Mammary epithelial cell (primary cell): ENCODE data around the gene RGMA.

Experiments used
- CTCF ChIP-seq, 2 donors: IDR thresholded peaks in 1 of 2; conservative IDR thresholded peaks in 1 of 2; 2 replicates each; pipeline ENCODE4 v1.5.1; 2011 to 2012; ENCODE audit warnings: inconsistent platforms in 2 of 2, low read length in 2 of 2, mild to moderate bottlenecking in 2 of 2, control low read depth in 1 of 2, low read depth in 1 of 2; ENCODE audit not compliant: insufficient read depth in 1 of 2; ENCODE audit errors: extremely low read depth in 1 of 2
- EZH2 ChIP-seq: IDR thresholded peaks from 2 replicates; pipeline ENCODE4 v1.6.1; 2012; ENCODE audit warnings: low read length, inconsistent platforms, borderline replicate concordance

GRCh38 chr15:93107646-93108045 is 18.6 kb upstream of the RGMA start:
- TF ChIP-seq CTCF (conservative IDR thresholded peaks at IDR 0.05 in 1 of 2, IDR thresholded peaks at IDR 0.05 in 1 of 2; ENCODE audit: extremely low read depth in 1 of 2, insufficient read depth in 1 of 2, low read depth in 1 of 2, low read length in 2 of 2) (no peak), EZH2 (no peak)
